GM21526 (cell line): ENCODE results near the gene CCDC92.

Experiments used
- ATAC-seq: cut with Tn5 transposase; IDR thresholded peaks from one replicate; pipeline ENCODE4 v1.9.1; 2021; ENCODE audit warnings: moderate library complexity; ENCODE audit not compliant: unreplicated experiment, low FRiP score

CCDC92 gene

GRCh38 chr12:123938679-123939480, 33.8 kb downstream of the CCDC92 start:
- ATAC-seq = no peak

- no peak for ATAC-seq
These were observed 34.7 kb downstream of the CCDC92 start for GRCh38 chr12:123937707-123938591.

GRCh38 chr12:123936956-123937706, 35.5 kb downstream of the CCDC92 start:
- no peak for ATAC-seq

- ATAC-seq = no peak
These were observed 36.2 kb downstream of the CCDC92 start for GRCh38 chr12:123936471-123936870.

GRCh38 chr12:123935956-123936355, 36.7 kb downstream of the CCDC92 start:
- ATAC-seq = no peak

- no peak for ATAC-seq
These were observed 37.8 kb downstream of the CCDC92 start for GRCh38 chr12:123934829-123935228.

- ATAC-seq = no peak
These were observed 38.5 kb downstream of the CCDC92 start for GRCh38 chr12:123934016-123934620.

- ATAC-seq = no peak
These were observed 39.4 kb downstream of the CCDC92 start for GRCh38 chr12:123933214-123933613.

GRCh38 chr12:123931686-123932321, 40.8 kb downstream of the CCDC92 start:
- no peak for ATAC-seq

- no peak for ATAC-seq
These were observed 42.6 kb downstream of the CCDC92 start for GRCh38 chr12:123929946-123930583.

GRCh38 chr12:123928897-123929296, 43.7 kb downstream of the CCDC92 start:
- ATAC-seq = no peak

GRCh38 chr12:123928274-123928865, 44.3 kb downstream of the CCDC92 start:
- no peak for ATAC-seq

GRCh38 chr12:123924539-123924938, 48.1 kb downstream of the CCDC92 start:
- no peak for ATAC-seq

GRCh38 chr12:123923927-123924326, 48.7 kb downstream of the CCDC92 start:
- ATAC-seq = no peak

GRCh38 chr12:123923038-123923437, 49.6 kb downstream of the CCDC92 start:
- ATAC-seq = no peak

- ATAC-seq = no peak
These were observed 52.7 kb downstream of the CCDC92 start for GRCh38 chr12:123919980-123920360.

GRCh38 chr12:123917337-123917850, 55.2 kb downstream of the CCDC92 start:
- ATAC-seq = no peak

GRCh38 chr12:123916729-123917128, 55.9 kb downstream of the CCDC92 start:
- ATAC-seq = no peak
